ENCODE measurements around the gene FKBP10. TPM values are rescaled to one million over a fixed set of nuclear protein-coding genes. Genes with fewer than 3 reads are reported as not detected.

The FKBP10 gene
- polyA plus RNA-seq, 1 of the 3 experiments (the other 2 are of a cell fraction): 360 TPM

DNA sequence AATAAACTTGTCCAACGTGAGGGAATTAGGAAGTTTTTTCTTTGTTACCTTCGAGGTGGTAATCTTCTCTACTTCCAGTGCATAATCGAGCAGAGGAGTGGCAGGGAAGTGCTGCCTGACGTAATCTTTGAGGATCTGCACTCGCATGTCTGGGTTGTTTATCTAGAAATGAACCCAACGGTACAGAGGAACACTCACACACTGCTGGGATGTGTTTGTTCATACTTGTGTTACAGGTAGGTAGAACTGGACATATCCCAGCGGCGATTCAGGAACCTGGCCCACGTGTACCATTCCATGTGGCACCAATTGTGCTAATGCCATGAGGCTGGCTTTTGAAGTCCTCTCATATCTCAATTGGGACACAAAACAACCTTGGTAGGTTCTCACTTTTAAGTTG is 56.6 kb downstream of the FKBP10 start:
- peaks cover 40% of the 10 kb centered on the region for H3F3A ChIP-seq (replicated peaks; ENCODE audit: insufficient read depth)
- no peaks in the 10 kb centered on the region for H3K27me3 ChIP-seq (ENCODE audit: insufficient read depth)
- H3K79me2 ChIP-seq (ENCODE audit: insufficient read depth): peaks cover 6% of the 10 kb centered on the region
- H3K9me2 ChIP-seq: no peaks in the 10 kb centered on the region
- ChIA-PET POLR2A (no interaction called here), CTCF (interaction anchor here (0.6 kb wide), 1 partner anchor 443 kb away, joined by 4 read pairs; no protein-coding TSS in a partner anchor)
- H3K4me3 ChIP-seq (ENCODE audit: low read depth in 2 of 2, low read length in 1 of 2): no peak overlapping the region
- no peak overlapping the region for H2AFZ ChIP-seq (ENCODE audit: low read depth)
- H3K9ac ChIP-seq: no peak overlapping the region
- no peak overlapping the region for H3K27ac ChIP-seq (ENCODE audit: low read depth in 2 of 2, low read length in 1 of 2)
- H3K36me3 ChIP-seq (replicated peaks in 1 of 2; ENCODE audit: control insufficient read depth in 1 of 2, insufficient read depth in 2 of 2, low read length in 1 of 2): peaks cover 52 to 58% of the 10 kb centered on the region in 2 experiments
- WGBS (ENCODE audit: low lambda C conversion rate): 80% methylated on average over 9 of the region's 9 CpGs
- TF ChIP-seq FOSL2 (IDR thresholded peaks at IDR 0.05; ENCODE audit: borderline replicate concordance, low read depth) (no peak), MXI1 (IDR thresholded peaks at IDR 0.05; ENCODE audit: low read depth, low read length) (no peak), JUND (IDR thresholded peaks at IDR 0.05) (no peak), EP300 (IDR thresholded peaks at IDR 0.05; ENCODE audit: borderline replicate concordance in 1 of 2, low read depth in 1 of 2, low read length in 1 of 2) (no peak), RXRA (IDR thresholded peaks at IDR 0.05; ENCODE audit: borderline replicate concordance, low read depth) (no peak), TAF1 (IDR thresholded peaks at IDR 0.05; ENCODE audit: borderline replicate concordance, low read depth, low read length) (no peak), TCF12 (IDR thresholded peaks at IDR 0.05) (no peak)
- TF ChIP-seq, protein P1, sequence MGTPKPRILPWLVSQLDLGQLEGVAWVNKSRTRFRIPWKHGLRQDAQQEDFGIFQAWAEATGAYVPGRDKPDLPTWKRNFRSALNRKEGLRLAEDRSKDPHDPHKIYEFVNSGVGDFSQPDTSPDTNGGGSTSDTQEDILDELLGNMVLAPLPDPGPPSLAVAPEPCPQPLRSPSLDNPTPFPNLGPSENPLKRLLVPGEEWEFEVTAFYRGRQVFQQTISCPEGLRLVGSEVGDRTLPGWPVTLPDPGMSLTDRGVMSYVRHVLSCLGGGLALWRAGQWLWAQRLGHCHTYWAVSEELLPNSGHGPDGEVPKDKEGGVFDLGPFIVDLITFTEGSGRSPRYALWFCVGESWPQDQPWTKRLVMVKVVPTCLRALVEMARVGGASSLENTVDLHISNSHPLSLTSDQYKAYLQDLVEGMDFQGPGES (IDR thresholded peaks at IDR 0.05; ENCODE audit: low read depth, low read length): no peak
- no peaks in the 10 kb centered on the region; a peak in 1 of 4 replicates for H3K4me1 ChIP-seq (ENCODE audit: control insufficient read depth in 1 of 2, insufficient read depth in 2 of 2, low read depth in 1 of 2, low read length in 1 of 2)
- H3K4me2 ChIP-seq: no peak overlapping the region
- DNase-seq: no peak
- H4K20me1 ChIP-seq (ENCODE audit: insufficient read depth): no peaks in the 10 kb centered on the region
- H3K9me3 ChIP-seq: no peaks in the 10 kb centered on the region

GRCh38 chr17:41870097-41870496 is 57.3 kb downstream of the FKBP10 start:
- ChIA-PET POLR2A (interaction anchor here (0.9 kb wide), 1 partner anchor 49 kb away, joined by 3 read pairs; the partner anchor contains the start of gene ACLY), CTCF (interaction anchor here (0.8 kb wide), 1 partner anchor 83 kb away, joined by 3 read pairs; the partner anchor contains the start of gene JUP)
- Histone ChIP-seq H3K4me2 (no peak overlapping the region), H3K9ac (no peak overlapping the region), H3K36me3 (replicated peaks in 1 of 2; ENCODE audit: control insufficient read depth in 1 of 2, insufficient read depth in 2 of 2, low read length in 1 of 2) (peaks cover 58% of the 10 kb centered on the region in 2 experiments), H3K9me3 (no peaks in the 10 kb centered on the region), H3F3A (replicated peaks; ENCODE audit: insufficient read depth) (peaks cover 40% of the 10 kb centered on the region), H3K9me2 (no peaks in the 10 kb centered on the region), H2AFZ (ENCODE audit: low read depth) (no peak overlapping the region), H3K79me2 (ENCODE audit: insufficient read depth) (no peaks in the 10 kb centered on the region), H3K27me3 (ENCODE audit: insufficient read depth) (no peaks in the 10 kb centered on the region), H3K4me3 (ENCODE audit: low read depth in 2 of 2, low read length in 1 of 2) (no peak overlapping the region), H3K27ac (ENCODE audit: low read depth in 2 of 2, low read length in 1 of 2) (no peak overlapping the region), H3K4me1 (ENCODE audit: control insufficient read depth in 1 of 2, insufficient read depth in 2 of 2, low read depth in 1 of 2, low read length in 1 of 2) (no peaks in the 10 kb centered on the region; a peak in 1 of 4 replicates), H4K20me1 (ENCODE audit: insufficient read depth) (no peaks in the 10 kb centered on the region)
- no peak for DNase-seq
- 72% methylated on average over 2 of the region's 2 CpGs for WGBS (ENCODE audit: low lambda C conversion rate)
- TF ChIP-seq TAF1 (IDR thresholded peaks at IDR 0.05; ENCODE audit: borderline replicate concordance, low read depth, low read length): no peak
- no peak for TF ChIP-seq GABPA (IDR thresholded peaks at IDR 0.05; ENCODE audit: low read depth)
- TF ChIP-seq, protein P2, sequence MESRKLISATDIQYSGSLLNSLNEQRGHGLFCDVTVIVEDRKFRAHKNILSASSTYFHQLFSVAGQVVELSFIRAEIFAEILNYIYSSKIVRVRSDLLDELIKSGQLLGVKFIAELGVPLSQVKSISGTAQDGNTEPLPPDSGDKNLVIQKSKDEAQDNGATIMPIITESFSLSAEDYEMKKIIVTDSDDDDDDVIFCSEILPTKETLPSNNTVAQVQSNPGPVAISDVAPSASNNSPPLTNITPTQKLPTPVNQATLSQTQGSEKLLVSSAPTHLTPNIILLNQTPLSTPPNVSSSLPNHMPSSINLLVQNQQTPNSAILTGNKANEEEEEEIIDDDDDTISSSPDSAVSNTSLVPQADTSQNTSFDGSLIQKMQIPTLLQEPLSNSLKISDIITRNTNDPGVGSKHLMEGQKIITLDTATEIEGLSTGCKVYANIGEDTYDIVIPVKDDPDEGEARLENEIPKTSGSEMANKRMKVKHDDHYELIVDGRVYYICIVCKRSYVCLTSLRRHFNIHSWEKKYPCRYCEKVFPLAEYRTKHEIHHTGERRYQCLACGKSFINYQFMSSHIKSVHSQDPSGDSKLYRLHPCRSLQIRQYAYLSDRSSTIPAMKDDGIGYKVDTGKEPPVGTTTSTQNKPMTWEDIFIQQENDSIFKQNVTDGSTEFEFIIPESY (IDR thresholded peaks at IDR 0.05; ENCODE audit: borderline replicate concordance, low read depth): no peak
- TF ChIP-seq POLR2AphosphoS5 (IDR thresholded peaks at IDR 0.05; ENCODE audit: low read depth, low read length): no peak
- no peak for TF ChIP-seq TEAD4 (IDR thresholded peaks at IDR 0.05; ENCODE audit: borderline replicate concordance, insufficient read depth)
- no peak for TF ChIP-seq ELF1 (IDR thresholded peaks at IDR 0.05)
- TF ChIP-seq RFX5 (IDR thresholded peaks at IDR 0.05; ENCODE audit: low read length): no peak
- no peak for TF ChIP-seq YY1 (IDR thresholded peaks at IDR 0.05; ENCODE audit: low read depth)
- no peak for TF ChIP-seq EP300 (IDR thresholded peaks at IDR 0.05; ENCODE audit: borderline replicate concordance in 1 of 2, low read depth in 1 of 2, low read length in 1 of 2)
- no peak for TF ChIP-seq RAD21 (IDR thresholded peaks at IDR 0.05; ENCODE audit: low read length)
- TF ChIP-seq RCOR1 (IDR thresholded peaks at IDR 0.05; ENCODE audit: low read length): no peak
- no peak for TF ChIP-seq JUND (IDR thresholded peaks at IDR 0.05)
- TF ChIP-seq CHD2 (IDR thresholded peaks at IDR 0.05; ENCODE audit: low read length, partially characterized antibody): no peak
- no peak for TF ChIP-seq REST (IDR thresholded peaks at IDR 0.05; ENCODE audit: low read depth, low read length)
- TF ChIP-seq TCF12 (IDR thresholded peaks at IDR 0.05): no peak
- TF ChIP-seq NFIC (IDR thresholded peaks at IDR 0.05; ENCODE audit: borderline replicate concordance): no peak
- TF ChIP-seq, protein P1 (IDR thresholded peaks at IDR 0.05; ENCODE audit: low read depth, low read length): no peak
